Central memory CD8-positive, alpha-beta T cell (primary cell): ENCODE data around the gene CTNNBIP1.

ENCODE experiments used
- ATAC-seq: fragments of 150-1000 bp; cut with Tn5 transposase; replicated peaks from 2 replicates; pipeline ENCODE4 v1.10.0; 2022; ENCODE audit warnings: mild to moderate bottlenecking, moderate FRiP score, moderate number of reproducible peaks; ENCODE audit not compliant: poor library complexity, severe bottlenecking; ENCODE audit errors: extremely low read depth
- DNase-seq, 2 donors: peaks; one replicate each; pipeline ENCODE4 v3.0.0; 2021; ENCODE audit warnings: low spot score in 2 of 2
- H3K27ac Mint-ChIP-seq: one replicate; pipeline ENCODE4 v1.8.0; 2022; ENCODE audit warnings: low read depth, mild to moderate bottlenecking, moderate library complexity, mixed read lengths
- H3K27me3 Mint-ChIP-seq: one replicate; pipeline ENCODE4 v1.8.0; 2022; ENCODE audit warnings: mixed read lengths
- H3K36me3 Mint-ChIP-seq: one replicate; pipeline ENCODE4 v1.8.0; 2022; ENCODE audit warnings: mild to moderate bottlenecking, moderate library complexity, mixed read lengths; ENCODE audit not compliant: insufficient read depth
- H3K4me1 Mint-ChIP-seq: one replicate; pipeline ENCODE4 v1.8.0; 2022; ENCODE audit warnings: mixed read lengths
- H3K4me3 Mint-ChIP-seq: one replicate; pipeline ENCODE4 v1.8.0; 2022; ENCODE audit warnings: mild to moderate bottlenecking, moderate library complexity, mixed read lengths
- H3K9me3 Mint-ChIP-seq: one replicate; pipeline ENCODE4 v1.8.0; 2022; ENCODE audit warnings: mixed read lengths

The CTNNBIP1 gene

DNA sequence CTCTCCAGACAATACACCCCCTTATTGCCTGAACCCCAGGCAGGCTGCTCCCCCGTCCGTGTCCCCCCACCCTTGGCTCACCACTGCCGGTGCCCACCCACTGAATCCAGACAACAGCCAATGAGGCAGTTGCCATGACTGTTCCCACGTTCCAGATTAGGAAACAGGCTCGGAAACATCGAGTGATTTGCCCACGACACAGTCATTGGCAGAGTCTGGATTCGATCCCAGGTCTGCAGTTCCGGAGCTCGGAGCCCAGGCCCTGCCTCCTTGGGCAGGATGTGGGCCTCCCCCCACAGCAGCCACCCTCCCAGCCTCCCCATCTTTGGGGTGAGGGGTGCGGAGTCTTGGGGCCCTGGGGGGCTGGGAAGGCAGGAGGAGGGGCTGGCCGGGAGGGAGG lies 66.0 kb downstream of the CTNNBIP1 start:
- H3K4me1 Mint-ChIP-seq, result no peaks in the 10 kb centered on the region
- no peaks in the 10 kb centered on the region for H3K36me3 Mint-ChIP-seq
- ATAC-seq (no peak), DNase-seq (no peak)
- H3K27me3 Mint-ChIP-seq, result no peaks in the 10 kb centered on the region
- H3K27ac Mint-ChIP-seq, result no peak overlapping the region
- no peaks in the 10 kb centered on the region for H3K9me3 Mint-ChIP-seq
- H3K4me3 Mint-ChIP-seq, result no peak overlapping the region

DNA sequence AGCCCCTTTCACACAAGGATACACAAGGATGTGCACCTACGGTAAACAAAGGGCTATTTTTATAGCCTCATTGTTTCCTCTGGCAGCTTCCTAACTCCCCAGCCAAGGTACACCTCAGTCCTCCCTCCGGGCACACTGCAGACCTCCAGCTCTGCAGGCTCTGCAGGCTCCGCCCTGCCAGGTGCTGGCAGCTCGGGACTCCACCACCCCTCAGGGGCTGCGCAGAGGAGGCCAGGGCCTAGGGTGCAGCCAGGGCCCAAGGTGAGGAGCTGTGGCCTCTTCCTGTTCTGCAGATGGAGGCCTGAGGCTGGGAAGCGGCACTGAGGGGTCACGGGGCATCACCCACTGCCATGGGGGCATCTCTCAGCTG lies 66.5 kb downstream of the CTNNBIP1 start:
- Mint-ChIP-seq H3K9me3 (no peaks in the 10 kb centered on the region), H3K36me3 (no peaks in the 10 kb centered on the region), H3K4me3 (no peak overlapping the region), H3K4me1 (no peaks in the 10 kb centered on the region), H3K27me3 (no peaks in the 10 kb centered on the region), H3K27ac (no peak overlapping the region)
- ATAC-seq (no peak), DNase-seq (no peak)

DNA sequence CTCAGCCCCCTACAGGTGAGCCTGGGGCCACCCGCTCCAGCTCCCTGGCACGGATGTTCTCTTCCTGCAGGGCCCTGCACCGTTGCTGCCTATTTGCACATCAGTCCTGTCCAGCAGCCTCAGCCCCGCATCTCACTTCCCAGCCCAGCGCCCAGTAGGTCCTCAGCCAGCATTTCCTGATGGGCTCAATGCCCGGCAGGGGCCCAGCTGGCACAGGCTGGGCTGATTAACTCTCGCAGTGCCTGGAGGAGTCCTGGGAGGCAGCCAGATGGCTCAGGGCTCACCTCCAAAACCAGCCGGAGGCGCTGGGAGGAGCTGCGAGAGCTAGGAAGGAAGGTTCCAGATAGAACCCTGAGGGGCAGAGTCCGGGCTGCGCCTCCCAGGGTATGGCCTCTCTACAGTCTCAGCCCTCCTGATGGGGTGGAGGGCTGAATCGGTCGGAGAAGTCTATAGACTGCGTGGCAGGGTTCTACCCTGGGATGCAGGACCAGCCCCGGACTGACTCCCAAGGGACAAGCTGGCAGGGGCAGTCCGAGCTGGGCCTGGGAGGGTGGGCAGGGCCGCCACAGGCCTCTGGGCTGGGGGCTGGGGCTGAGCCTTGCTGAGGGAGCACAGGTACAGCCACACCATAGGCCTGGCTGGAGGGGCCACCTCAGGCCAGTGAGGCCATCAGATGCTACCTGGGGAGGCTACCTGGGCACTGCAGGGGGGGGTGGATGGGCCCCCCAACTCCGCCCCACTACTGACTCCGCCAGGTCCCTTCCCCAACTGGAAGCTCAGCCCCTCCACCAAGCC lies 67.1 kb downstream of the CTNNBIP1 start:
- no peaks in the 10 kb centered on the region for H3K36me3 Mint-ChIP-seq
- H3K27me3 Mint-ChIP-seq, result no peaks in the 10 kb centered on the region
- ATAC-seq (no peak), DNase-seq (no peak)
- no peaks in the 10 kb centered on the region for H3K9me3 Mint-ChIP-seq
- H3K4me3 Mint-ChIP-seq, result no peak overlapping the region
- H3K4me1 Mint-ChIP-seq, result no peaks in the 10 kb centered on the region
- no peak overlapping the region for H3K27ac Mint-ChIP-seq

DNA sequence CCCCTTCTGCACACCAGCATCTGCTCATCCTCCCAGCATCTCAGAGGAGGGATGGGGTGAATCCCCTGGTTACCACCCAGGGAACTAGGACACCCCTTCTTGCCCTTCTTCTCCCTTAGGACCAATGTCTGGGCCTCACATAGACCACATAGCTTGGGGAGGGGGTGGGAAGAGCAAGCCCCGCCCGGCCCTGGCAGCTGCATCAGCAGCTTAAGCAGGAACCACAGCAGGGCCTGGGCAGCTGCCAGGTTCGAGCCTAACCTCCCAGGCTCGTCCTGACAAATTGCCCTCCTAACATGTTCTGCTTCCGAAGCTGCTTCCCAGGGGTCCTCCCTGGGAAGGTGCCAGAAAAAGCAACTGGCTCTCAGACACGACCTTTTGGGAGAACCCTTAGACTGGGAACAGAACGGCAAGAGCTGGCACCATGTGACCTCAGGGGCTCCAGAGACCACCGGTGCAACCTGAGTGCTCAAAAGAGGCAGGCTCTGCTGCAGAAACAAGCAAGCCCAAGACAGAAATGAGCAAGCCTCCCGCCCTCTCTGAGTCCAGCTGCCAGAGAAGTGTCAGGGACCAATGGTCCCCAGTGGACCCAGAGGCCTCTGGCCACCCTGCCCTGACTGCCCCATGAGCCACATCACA lies 67.9 kb downstream of the CTNNBIP1 start:
- Mint-ChIP-seq H3K4me3 (no peak overlapping the region), H3K27me3 (no peaks in the 10 kb centered on the region), H3K4me1 (no peaks in the 10 kb centered on the region), H3K9me3 (no peaks in the 10 kb centered on the region), H3K36me3 (no peaks in the 10 kb centered on the region), H3K27ac (no peak overlapping the region)
- ATAC-seq (no peak), DNase-seq (no peak)

DNA sequence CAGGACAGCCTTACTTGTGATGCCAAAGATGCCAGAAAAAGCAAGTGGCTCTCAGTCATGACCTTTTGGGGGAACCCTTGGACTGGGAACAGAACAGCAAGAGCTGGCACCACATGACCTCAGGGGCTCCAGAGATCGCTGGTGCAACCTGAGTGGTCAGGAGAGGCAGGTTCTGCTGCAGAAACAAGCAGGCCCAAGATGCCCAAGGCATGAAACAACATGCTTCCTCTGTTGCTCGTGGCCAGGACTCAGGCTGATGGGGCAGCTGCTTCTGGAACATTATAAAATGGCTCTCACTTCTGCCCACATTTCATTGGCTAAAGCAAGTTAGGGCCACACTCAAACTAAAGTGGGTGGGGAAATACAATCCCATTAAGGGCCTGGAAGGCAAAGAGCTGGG lies 68.6 kb downstream of the CTNNBIP1 start:
- Mint-ChIP-seq H3K9me3 (no peaks in the 10 kb centered on the region), H3K4me3 (no peak overlapping the region), H3K27ac (no peak overlapping the region), H3K4me1 (no peaks in the 10 kb centered on the region), H3K27me3 (no peaks in the 10 kb centered on the region), H3K36me3 (no peaks in the 10 kb centered on the region)
- DNase-seq (no peak), ATAC-seq (no peak)

DNA sequence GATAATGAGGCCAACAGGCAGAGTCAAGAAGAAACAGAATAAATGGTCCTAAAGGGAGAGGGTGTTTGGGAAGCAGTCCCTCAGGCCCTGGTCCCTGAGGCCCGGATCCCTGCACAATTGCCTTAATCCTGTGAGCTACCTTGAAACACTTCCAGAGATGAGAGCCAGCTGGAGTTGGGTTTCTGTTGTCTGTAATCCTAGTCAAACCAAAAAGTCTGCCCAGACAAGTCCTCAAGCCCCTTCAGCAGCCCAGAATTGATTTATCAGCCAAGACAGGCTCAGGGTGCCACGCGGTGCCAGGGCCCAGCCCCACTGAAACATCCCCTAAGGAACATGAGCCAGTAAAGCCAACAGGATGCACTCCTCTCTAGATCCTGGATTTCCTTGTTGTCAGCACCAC lies 69.9 kb downstream of the CTNNBIP1 start:
- H3K4me1 Mint-ChIP-seq, result no peaks in the 10 kb centered on the region
- no peak for DNase-seq
- no peaks in the 10 kb centered on the region for H3K36me3 Mint-ChIP-seq
- peak overlapping the region; percentile 61 for H3K27ac Mint-ChIP-seq
- no peaks in the 10 kb centered on the region for H3K27me3 Mint-ChIP-seq
- no peak for ATAC-seq
- no peaks in the 10 kb centered on the region for H3K9me3 Mint-ChIP-seq
- H3K4me3 Mint-ChIP-seq, result no peak overlapping the region

DNA sequence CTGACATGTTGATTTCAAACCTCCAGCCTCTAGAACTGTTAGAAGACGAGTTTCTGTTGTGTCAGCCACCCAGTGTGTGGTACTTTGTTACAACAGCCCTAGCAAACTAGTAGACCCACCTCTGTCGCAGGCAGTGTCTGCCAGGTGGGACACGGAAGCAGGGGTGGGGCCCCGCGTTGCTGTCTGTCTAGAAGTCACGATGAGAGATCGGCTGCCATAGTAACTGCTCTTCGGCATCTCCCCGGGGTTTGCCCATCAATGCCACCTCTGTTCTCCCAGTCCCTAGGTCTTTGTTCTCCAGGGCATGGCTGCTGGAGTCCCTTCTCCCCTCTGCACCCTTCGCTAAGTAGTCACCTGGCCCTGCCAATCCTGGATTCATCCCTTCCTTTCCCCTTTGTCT lies 71.1 kb downstream of the CTNNBIP1 start:
- no peak overlapping the region for H3K27ac Mint-ChIP-seq
- ATAC-seq (no peak), DNase-seq (no peak)
- H3K4me3 Mint-ChIP-seq, result no peak overlapping the region
- no peaks in the 10 kb centered on the region for H3K27me3 Mint-ChIP-seq
- H3K4me1 Mint-ChIP-seq, result peaks cover 7% of the 10 kb centered on the region
- H3K9me3 Mint-ChIP-seq, result no peaks in the 10 kb centered on the region
- no peaks in the 10 kb centered on the region for H3K36me3 Mint-ChIP-seq

DNA sequence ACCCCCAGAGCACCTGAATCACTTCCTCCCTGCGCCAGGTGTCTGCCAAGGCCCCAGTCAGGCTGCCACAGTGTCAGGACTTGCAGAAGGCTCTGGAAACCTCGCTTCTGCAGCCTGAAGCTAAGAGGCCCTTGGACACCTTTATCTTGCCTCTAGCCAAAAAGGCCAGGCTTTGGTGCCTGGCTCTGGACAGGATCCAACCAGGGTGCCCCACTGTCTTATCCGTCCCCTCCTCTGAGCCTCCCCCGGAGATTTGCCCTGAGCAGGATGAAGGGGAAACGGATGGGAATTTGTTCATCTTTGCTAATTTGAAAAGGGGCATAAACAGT lies 73.5 kb downstream of the CTNNBIP1 start:
- DNase-seq, result no peak
- Mint-ChIP-seq H3K27me3 (no peaks in the 10 kb centered on the region), H3K9me3 (no peaks in the 10 kb centered on the region), H3K36me3 (no peaks in the 10 kb centered on the region), H3K27ac (no peak overlapping the region), H3K4me1 (peaks cover 7% of the 10 kb centered on the region), H3K4me3 (no peak overlapping the region)
- ATAC-seq, result no peak

DNA sequence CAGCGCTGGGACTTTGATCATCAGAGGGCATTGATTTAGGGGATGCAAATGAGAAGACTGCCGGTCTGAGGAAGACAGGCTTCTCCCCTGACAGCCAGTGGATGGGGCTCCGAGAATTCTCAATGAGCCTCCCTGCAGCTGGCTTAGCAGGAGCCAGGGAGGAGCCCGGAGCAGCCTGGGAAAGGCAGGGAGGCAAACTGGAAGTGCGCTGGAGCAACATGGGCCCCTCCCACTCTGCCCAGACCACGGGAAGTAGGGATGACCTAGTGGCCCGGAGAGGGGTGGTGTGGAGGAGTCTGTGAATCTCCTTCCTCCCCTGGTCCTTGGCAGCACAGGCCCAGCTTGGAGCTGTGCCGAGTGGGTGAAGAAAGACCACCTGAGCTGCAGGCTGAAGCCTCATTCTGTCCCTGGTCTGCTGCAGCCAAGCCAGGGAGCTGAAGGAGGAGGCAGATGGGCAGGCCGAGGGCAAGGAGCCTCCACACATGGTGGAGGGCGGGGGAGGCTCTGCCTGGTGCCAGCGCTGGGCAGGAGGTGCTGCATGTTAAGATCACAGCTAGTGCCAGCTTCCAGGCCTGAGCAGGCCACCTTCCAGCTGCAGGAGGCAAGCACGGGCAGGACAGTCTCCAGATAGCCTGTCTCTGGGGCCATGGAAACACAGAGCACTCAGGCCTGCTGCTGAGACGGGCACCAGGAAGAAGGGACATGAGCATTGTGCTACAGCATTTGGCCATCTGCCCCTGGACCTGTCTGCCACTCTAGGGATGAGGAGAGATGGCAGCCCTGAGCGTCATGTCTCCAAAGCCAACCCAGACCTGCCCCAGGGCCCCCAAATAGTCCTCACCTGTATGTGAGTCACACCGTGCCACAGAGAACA lies 74.1 kb downstream of the CTNNBIP1 start:
- Mint-ChIP-seq H3K36me3 (no peaks in the 10 kb centered on the region), H3K4me1 (peaks cover 7% of the 10 kb centered on the region), H3K9me3 (no peaks in the 10 kb centered on the region), H3K4me3 (no peak overlapping the region), H3K27ac (no peak overlapping the region), H3K27me3 (no peaks in the 10 kb centered on the region)
- ATAC-seq (no peak), DNase-seq (no peak)

DNA sequence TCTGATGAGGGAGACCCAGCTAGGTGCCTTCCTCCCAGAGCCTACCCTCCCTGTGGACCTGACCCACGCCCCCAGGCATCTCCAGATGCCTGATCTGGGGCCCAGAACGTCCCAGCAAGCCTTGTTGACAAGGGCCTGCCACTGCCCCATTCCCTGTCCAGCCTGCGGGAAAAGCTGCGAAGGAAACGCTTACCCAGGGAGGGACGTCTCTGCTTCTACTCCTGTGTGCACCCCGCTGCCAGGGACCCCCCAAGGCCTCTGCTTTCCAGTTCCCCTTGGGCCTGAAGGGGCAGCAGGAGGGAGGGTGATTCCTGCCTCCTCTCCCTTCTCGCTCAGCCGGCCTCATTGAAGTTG lies 74.7 kb downstream of the CTNNBIP1 start:
- H3K36me3 Mint-ChIP-seq, result no peaks in the 10 kb centered on the region
- H3K9me3 Mint-ChIP-seq, result no peaks in the 10 kb centered on the region
- H3K4me3 Mint-ChIP-seq, result no peak overlapping the region
- H3K27me3 Mint-ChIP-seq, result no peaks in the 10 kb centered on the region
- DNase-seq (no peak), ATAC-seq (no peak)
- peak overlapping the region; percentile 41 for H3K27ac Mint-ChIP-seq
- peaks cover 7% of the 10 kb centered on the region for H3K4me1 Mint-ChIP-seq

DNA sequence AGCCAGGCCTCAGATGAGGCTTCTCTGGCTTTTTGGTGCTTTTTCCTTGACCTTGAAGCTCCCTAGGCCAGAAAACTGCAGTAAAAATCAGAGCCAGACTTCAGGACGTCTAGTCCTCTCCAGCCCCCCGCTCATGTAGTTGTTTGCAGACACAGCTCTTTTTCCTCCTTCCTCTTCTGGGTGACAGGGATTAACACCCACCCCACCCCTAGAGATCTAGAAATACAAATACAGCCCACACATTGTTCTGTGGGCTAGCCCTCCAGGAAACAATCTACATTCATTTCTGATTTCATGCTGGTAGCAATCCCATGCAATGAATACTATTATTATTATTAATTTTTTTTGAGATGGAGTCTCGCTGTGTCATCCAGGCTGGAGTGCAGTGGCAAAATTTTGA lies 76.4 kb downstream of the CTNNBIP1 start:
- DNase-seq (no peak), ATAC-seq (no peak)
- H3K36me3 Mint-ChIP-seq, result no peaks in the 10 kb centered on the region
- H3K27ac Mint-ChIP-seq, result no peak overlapping the region
- H3K4me3 Mint-ChIP-seq, result no peak overlapping the region
- H3K4me1 Mint-ChIP-seq, result peaks cover 7% of the 10 kb centered on the region
- no peaks in the 10 kb centered on the region for H3K9me3 Mint-ChIP-seq
- no peaks in the 10 kb centered on the region for H3K27me3 Mint-ChIP-seq

DNA sequence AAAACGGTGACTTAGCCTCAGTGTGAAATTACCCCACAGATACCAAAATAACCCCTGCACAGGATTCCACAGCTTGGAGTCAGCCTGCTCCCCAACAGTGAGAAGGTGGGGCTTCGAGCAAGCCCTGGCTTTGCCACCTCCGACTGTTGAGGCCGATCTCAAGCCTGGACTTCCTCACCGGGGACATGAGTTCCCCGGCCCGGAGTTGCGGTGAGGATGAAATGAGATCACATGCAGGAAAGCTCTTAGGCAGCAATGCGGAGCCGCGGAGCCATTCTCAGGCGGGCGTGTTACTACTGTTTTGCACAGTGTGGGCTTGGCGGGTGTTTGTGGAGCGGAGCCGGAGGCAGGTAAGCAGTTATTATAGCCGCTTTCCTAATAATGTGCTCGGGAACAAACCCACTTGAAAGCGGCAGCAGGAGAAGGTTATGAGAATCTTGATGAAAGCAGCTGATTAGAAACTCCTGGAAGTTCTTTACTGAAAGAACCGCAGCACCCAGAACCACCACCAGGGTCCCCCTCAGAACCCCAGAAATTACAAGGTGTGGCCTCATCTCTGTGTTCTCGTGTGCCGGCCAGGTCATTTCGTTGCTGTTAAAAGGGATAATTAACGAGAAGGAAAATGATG lies 82.4 kb downstream of the CTNNBIP1 start:
- no peak overlapping the region for H3K4me3 Mint-ChIP-seq
- no peaks in the 10 kb centered on the region for H3K9me3 Mint-ChIP-seq
- H3K36me3 Mint-ChIP-seq, result peaks cover 15% of the 10 kb centered on the region
- H3K4me1 Mint-ChIP-seq, result peaks cover 18% of the 10 kb centered on the region
- DNase-seq (no peak), ATAC-seq (no peak)
- no peaks in the 10 kb centered on the region for H3K27me3 Mint-ChIP-seq
- no peak overlapping the region for H3K27ac Mint-ChIP-seq
